ENCODE measurements around the gene CACNG7.
"Not testable (repeated sequence)": the region's sequence is repeated elsewhere in the genome, so short reads cannot be mapped to it uniquely, and the experiment has no call there.

The CACNG7 gene, protein sequence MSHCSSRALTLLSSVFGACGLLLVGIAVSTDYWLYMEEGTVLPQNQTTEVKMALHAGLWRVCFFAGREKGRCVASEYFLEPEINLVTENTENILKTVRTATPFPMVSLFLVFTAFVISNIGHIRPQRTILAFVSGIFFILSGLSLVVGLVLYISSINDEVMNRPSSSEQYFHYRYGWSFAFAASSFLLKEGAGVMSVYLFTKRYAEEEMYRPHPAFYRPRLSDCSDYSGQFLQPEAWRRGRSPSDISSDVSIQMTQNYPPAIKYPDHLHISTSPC

GRCh38 chr19:53908935-53909415 lies at the start of gene CACNG7:
CACNG7 (plus strand) TSS chr19:53909278; CDS start chr19:53912832, 3,554 bp downstream.
- no peak for DNase-seq

DNA sequence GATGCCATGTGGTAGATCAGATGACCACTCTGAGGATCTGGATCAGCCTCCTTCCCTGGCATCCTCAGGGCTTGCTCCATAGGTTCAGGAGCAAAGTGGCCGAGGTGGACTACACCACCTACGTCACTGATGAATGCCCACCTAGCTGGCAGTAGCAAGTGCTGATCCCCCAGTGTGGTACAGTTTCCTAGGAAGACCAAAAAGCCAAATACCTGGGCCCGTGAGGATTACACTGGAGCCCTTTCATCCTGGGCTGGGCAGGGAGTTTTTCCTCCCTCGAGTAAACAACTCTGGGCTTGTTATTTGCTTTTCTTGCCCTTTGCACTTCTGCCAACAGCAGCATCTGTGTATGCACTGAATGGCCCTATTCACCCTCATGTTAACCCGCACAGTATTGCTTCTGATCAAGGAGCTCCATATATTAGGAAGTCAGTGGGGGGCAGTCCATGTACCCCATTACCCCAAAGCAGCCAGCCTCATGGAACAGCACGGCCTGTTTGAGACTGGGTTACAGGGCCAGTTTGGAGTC lies 44.7 kb upstream of the CACNG7 start:
- DNase-seq = no peak

DNA sequence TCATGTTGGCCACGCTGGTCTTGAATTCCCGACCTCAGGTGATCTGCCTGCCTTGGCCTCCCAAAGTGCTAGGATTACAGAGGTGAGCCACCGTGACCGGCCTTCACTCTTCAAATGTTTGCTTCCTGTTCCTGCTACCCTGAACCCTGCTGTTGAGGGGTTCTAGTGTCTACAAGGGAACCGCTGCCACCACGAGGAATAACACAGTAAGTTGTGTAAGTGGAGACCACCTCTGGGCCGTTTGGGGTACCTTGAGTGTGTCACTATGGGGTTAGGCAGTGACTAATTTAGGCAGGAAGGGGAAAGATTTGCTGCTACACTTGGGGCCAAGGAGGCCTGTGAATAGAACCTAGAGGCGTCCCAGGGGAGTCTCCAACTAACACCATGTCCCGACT lies 43.6 kb upstream of the CACNG7 start:
- no peak for DNase-seq

- peak; percentile 79 for DNase-seq
Observed at GRCh38 chr19:53865918-53866864, 42.9 kb upstream of the CACNG7 start.

DNA sequence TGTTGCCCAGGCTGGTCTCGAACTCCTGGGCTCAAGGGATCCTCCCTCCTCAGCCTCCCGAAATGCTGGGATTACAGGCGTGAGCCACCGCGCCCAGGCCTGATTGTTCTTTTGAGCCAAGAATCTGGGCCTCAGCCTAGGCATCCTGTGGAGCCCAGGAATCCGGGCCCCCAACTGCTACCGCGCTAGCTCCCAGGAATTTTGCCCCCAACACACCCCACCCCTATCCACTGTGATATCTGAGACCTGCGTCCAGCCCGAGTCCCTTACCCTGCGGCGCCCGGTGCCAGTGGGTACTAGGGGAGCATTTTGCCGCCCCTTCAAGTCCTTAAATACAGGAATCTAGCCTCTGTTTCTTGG lies 42.2 kb upstream of the CACNG7 start:
- no peak for DNase-seq

GRCh38 chr19:53867225-53868090 lies 41.6 kb upstream of the CACNG7 start, which contains the start of gene MYADM:
MYADM (plus strand) TSS chr19:53867883; CDS start chr19:53873530, 5,647 bp downstream.
- peak; percentile 100 for DNase-seq

- DNase-seq = peak; percentile 46
Observed at GRCh38 chr19:53868091-53868891, 40.8 kb upstream of the CACNG7 start.

DNA sequence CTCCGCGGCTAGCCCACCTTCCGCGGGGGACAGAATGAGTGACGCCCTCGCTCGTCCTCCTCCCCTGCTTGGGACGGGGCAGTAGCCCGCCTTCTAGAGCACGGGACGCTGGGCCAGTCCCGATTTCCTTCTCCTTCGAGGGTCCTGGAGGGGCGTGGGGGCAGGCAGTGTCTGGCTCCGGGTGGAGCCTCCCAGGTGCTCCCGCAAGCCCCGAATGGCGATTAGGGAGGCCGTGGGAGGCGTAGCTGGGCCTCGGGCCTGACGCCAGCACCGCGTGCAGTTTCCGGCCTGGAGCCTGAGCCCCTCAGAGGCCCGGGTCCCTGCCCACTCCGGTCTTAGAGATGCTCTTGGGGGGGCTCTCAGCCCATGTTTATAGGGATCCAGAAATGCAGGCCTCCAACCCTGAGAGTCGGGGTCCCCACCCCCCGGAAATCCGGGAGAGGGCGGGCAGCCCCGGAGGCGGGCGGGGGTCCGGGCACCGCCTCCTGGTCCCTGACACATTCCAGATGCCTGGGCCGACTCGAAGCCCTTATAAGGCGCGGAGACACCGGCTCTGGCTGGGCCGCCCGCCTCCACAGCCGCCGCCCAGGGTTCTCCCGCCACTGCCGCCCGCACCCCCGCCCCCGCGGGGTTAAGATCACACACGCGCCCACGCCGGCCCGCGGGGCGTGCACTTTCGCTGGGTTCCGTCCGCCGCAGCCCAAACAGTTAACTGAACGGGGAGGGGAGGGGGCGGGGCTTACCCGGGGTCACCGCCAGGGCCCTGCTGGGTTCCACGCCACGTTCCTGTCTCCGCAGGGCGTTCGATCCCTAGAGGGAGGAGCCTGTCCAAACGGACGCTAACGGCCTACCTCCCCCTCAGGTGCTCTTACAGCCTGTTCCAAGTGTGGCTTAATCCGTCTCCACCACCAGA lies 39.9 kb upstream of the CACNG7 start:
- peak; percentile 85 for DNase-seq

DNA sequence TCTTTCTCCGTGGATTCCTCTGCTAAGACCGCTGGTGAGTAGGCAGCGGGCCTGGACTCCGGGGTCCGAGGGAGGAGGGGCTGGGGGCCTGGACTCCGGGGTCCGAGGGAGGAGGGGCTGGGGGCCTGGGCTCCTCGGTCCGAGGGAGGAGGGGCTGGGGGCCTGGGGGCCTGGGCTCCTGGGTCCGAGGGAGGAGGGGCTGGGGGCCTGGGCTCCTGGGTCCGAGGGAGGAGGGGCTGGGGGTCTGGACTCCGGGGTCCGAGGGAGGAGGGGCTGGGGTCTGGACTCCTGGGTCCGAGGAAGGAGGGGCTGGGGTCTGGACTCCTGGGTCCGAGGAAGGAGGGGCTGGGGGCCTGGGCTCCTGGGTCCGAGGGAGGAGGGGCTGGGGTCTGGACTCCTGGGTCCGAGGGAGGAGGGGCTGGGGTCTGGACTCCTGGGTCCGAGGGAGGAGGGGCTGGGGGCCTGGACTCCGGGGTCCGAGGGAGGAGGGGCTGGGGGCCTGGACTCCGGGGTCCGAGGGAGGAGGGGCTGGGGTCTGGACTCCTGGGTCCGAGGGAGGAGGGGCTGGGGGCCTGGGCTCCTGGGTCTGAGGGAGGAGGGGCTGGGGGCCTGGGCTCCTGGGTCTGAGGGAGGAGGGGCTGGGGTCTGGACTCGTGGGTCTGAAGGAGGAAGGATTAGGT lies 39.1 kb upstream of the CACNG7 start:
- not testable (repeated sequence) for DNase-seq

- no peak for DNase-seq
Observed at GRCh38 chr19:53870485-53870844, 38.6 kb upstream of the CACNG7 start.

DNA sequence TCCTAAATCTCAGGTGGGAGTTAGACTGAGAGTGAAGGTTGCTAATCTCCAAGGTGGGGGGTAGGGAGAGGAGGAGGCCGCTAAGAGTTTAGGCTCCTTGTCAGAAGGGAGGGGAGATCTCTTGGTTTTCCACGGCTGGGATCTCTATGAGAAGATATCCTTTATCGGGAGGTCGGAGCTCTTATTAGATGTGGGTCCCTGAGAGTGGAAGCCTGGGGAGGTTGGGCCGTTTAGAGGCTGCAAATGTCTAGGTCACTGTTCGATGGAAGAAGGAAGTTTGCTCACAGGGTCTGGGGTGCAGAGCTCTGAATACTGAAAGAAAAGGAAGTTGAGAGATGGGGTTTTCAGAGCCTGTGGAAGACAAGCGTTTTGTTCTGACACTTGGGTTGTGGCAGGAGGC lies 37.6 kb upstream of the CACNG7 start:
- no peak for DNase-seq

DNA sequence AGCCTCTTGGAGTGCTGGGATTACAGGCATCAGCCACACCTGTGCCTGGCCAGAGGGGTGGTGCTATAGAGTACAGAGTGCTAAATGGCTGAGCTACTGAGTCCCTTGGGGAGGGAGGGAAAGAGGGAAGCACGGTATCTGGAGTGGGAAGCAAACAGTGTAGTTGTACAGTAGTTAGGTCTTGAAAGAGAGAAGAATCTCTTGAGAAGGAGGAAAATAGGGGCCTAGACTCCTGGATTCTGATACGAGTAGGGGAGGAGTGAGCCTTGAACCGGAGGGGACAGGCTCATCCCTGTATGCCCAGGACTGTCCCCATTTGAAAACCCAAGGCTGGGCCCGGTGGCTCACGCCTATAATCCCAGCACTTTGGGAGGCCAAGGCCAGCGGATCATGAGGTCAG lies 36.3 kb upstream of the CACNG7 start:
- no peak for DNase-seq

DNA sequence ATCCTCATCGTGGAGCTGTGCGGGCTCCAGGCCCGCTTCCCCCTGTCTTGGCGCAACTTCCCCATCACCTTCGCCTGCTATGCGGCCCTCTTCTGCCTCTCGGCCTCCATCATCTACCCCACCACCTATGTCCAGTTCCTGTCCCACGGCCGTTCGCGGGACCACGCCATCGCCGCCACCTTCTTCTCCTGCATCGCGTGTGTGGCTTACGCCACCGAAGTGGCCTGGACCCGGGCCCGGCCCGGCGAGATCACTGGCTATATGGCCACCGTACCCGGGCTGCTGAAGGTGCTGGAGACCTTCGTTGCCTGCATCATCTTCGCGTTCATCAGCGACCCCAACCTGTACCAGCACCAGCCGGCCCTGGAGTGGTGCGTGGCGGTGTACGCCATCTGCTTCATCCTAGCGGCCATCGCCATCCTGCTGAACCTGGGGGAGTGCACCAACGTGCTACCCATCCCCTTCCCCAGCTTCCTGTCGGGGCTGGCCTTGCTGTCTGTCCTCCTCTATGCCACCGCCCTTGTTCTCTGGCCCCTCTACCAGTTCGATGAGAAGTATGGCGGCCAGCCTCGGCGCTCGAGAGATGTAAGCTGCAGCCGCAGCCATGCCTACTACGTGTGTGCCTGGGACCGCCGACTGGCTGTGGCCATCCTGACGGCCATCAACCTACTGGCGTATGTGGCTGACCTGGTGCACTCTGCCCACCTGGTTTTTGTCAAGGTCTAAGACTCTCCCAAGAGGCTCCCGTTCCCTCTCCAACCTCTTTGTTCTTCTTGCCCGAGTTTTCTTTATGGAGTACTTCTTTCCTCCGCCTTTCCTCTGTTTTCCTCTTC lies 35.1 kb upstream of the CACNG7 start:
- DNase-seq = peak; percentile 21

GRCh38 chr19:53874606-53874990 lies 34.5 kb upstream of the CACNG7 start:
- no peak for DNase-seq

- DNase-seq = no peak
Observed at GRCh38 chr19:53875602-53876325, 33.3 kb upstream of the CACNG7 start.

- peak; percentile 27 for DNase-seq
Observed at GRCh38 chr19:53876651-53877224, 32.3 kb upstream of the CACNG7 start.

- peak; percentile 58 for DNase-seq
Observed at GRCh38 chr19:53877361-53877766, 31.7 kb upstream of the CACNG7 start.

- no peak for DNase-seq
Observed at GRCh38 chr19:53878776-53879139, 30.3 kb upstream of the CACNG7 start.

All from activated CD4-positive, alpha-beta T cell treated with anti-CD3 and anti-CD28 coated beads, Interleukin-2, amount 50 U/mL, for 1 hour (primary cell).